GM18517 (cell line): ENCODE measurements around the gene MIOX.
"Not testable (repeated sequence)": the region's sequence is repeated elsewhere in the genome, so short reads cannot be mapped to it uniquely, and the experiment has no call there.

Source experiments
- ATAC-seq: cut with Tn5 transposase; IDR thresholded peaks from one replicate; pipeline ENCODE4 v1.9.1; 2021; ENCODE audit warnings: mild to moderate bottlenecking, moderate library complexity; ENCODE audit not compliant: unreplicated experiment

MIOX gene

DNA sequence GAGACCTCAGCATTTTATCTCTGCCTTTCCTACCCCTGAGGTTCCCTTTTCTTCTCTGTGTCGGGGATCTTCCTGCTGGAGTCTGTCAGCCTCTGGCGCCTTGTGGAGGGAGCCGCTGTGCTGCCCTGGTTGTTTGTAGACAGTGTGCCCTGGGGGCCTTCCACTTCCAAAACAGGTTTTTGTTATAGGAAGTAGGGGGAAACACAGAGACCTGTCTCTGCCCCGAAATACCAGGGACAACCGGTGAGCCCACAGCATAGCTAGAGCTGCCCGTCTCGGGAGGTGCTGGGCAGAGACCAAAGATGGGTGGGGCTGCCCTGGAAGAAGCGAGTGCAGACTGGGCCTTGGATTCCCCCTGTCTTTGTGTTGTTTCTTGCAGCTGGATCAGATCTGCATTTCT is 29.4 kb downstream of the MIOX start:
- ATAC-seq = no peak

DNA sequence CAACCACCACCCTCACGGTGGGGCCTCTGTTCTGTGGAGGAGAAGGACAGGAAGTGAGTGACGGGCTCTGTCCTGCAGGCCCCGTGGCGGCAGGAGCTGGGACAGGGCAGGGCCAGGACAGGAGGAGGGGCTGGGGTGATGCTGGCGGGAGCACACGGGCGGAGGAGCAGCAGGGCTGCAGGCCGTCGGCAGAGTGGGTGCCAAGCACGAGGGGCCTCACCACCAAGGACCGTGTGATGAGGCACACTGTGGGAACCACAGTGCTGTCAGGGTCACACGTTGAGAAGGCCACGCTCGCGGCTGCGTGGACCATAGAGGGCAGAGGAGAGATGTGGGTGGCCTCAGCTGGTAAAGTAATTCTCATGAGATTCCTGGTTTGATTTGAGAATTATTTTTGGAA is 30.2 kb downstream of the MIOX start:
- ATAC-seq = no peak

GRCh38 chr22:50517495-50518260 is 31.0 kb downstream of the MIOX start:
- ATAC-seq = no peak

GRCh38 chr22:50518606-50519005 is 31.9 kb downstream of the MIOX start:
- no peak for ATAC-seq

DNA sequence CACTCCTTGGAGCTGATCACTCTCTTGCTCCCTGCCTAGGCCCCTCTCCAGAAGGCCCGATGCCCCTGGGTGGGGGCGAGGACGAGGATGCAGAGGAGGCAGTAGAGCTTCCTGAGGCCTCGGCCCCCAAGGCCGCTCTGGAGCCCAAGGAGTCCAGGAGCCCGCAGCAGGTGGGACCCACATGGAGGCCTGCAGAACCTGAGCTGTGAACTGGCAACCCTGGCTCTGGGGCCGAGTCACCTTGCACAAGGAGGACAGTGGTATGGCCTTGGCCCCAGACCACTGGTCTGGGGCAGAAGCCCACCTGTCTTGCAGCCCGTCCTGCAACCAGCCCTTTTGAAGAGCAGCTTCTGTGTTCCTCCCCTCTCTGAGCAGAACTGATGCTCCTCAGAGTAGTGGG is 32.5 kb downstream of the MIOX start:
- ATAC-seq = no peak

DNA sequence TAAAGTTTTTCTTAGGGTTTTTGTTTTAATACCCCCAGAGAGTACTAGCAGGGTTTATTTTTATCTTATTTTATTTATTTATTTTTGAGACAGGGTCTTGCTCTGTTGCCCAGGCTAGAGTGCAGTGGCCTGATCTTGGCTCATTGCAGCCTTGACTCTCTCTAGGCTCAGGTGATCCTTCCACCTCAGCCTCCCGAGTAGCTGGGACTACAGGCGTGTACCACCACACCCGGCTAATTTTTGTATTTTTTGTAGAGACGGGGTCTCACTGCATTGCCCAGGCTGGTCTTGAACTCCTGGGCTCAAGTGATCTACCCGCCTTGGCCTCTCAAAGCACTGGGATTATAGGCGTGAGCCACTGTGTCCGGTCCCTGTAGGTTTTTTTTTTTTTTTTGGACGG is 33.5 kb downstream of the MIOX start:
- ATAC-seq = not testable (repeated sequence)

DNA sequence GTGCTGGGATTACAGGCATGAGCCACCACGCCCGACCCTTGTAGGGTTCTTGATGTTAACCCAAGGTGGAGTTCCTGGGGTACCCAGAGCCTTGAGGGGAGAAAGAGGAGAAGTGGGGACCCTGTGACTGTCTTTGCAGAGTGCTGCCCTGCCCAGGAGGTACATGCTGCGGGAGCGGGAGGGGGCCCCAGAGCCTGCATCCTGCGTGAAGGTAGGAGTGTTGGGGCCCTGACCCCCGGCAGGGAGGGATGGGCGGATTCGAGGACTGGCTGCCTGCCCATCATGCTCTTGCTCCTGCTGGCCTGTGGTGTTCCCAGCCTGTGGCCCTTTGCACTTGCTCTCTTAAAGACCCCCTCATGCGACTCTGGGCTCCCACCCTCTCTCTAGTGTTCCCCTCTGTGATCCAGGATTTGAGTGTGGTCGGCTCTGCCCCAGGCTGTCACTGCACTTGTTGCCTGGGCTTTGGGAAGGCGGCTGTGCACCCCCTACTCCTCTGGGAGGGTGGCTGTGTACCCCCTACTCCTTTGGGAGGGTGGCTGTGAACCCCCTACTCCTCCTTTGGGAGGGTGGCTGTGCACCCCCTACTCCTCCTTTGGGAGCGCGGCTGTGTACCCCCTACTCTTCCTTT is 34.3 kb downstream of the MIOX start:
- no peak for ATAC-seq

DNA sequence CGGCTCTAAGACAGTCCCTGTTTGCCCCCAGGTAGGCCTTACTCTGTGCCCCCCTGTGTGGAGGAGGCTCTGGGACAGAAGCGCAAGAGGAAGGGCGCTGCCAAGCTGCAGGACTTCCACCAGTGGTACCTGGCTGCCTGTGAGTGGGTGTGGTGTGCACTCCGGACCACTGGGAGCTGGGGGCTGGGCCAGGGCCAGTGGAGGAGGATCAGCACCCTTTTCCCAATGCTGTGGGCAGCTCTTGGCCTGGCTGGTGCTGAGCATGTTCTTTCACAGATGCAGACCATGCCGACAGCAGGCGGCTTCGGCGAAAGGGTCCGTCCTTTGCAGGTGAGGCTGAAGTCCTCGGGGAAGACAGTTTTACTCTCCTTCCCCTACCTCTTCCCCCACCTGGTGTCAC is 35.1 kb downstream of the MIOX start:
- no peak for ATAC-seq

DNA sequence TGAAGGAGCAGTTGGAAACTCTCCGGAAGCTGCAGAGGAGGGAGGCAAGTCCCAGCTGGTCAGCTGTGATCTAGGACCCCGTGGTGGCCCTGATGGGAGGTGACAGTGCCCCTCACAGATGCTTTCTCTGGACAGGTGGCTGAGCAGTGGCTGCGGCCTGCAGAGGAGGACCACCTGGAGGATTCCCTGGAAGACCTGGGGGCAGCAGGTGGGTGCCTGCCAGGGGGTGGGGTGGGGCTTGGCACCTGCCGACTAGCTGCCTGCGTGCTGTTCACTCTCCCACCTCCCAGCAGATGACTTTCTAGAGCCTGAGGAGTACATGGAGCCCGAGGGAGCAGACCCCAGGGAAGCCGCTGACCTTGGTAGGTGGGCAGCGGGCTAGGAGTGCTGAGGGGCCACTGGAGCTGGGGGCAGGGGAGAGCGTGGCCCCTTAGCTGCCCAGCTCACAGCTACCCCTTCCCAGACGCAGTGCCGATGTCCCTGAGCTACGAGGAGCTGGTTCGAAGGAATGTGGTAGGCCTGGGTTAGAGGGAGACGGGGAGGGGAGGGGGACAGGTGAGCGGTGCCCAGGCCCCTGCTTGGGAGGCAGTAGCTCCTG is 35.6 kb downstream of the MIOX start:
- ATAC-seq = no peak

GRCh38 chr22:50522806-50523438 is 36.3 kb downstream of the MIOX start:
- no peak for ATAC-seq

GRCh38 chr22:50523458-50523805 is 36.8 kb downstream of the MIOX start:
- ATAC-seq = no peak

- no peak for ATAC-seq
Measured at GRCh38 chr22:50523806-50524675, 37.4 kb downstream of the MIOX start.

DNA sequence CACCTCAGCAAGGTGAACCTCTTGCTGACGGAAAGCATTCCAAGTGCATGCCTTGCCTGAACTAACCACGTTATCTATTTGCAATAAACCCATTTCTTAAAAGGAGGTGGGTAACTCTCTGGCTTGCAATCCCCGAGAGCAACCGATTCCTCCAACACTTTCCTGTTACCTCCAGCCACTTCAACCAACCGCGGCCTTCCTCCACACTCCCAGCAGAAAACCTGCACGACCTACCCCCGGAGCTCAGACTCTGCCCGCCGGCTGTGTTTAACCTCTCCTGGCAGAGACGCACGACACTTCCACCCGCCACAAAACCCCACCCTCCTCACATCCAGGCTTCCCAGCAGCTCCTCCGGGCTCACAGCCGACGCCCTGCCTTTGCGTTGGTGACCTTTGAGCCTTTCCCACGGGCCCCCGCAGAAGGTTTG is 38.0 kb downstream of the MIOX start:
- no peak for ATAC-seq

DNA sequence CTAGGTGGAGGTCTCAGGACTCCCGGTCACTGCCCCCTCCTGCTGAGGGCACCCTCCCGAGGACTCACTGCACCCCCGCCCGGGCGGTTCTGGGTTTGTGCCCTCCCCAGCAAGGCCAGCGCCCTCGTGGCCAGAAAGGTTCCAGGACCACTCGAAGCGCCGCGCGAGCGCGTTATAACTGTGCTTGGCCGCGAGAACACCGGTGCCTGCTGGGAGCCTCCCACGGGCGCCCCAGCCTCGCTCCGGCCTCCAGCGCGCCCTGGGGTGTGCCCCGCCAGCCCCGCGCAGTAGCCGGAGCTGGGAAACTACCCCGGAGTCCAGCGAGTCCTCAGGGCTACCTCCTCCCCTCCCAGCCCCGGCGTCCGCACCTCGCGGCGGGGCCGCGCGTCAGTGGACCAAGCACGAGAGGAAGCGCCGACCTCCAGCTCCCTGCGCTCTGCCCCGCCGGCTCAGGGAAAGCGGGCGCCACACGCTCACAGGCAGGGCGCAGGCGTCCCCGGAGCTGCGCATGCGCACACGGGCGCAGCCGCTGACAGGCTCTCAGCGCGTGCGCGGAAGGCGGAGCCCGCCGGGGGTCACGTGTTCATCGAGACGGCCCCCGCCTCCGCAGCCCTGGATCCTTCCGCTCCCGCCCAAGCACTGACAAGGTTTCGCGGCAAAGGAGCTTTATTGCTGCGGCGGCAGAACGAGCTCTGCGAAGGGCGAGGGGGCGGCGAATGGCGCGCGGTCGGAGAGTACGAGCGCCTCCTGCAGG is 38.6 kb downstream of the MIOX start, which contains the start of gene SCO2:
Gene SCO2, minus strand, starts transcription at position 495 of the 754 bp plus-strand sequence. CDS start 1,187 bp downstream, outside the sequence.
- ATAC-seq = peak; percentile 47

DNA sequence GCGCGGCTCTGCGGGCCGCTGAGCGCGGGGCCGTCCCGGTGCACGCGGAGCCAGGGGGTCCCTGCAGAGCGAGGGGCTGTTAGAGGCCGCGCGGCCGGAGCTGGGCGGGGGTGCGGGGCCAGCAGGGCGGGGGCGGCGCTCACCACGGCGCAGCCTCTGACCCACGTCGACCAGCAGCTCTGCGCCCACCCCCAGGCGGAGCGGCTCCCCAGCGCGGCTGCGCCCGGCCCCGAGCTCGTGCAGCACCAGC is 39.1 kb downstream of the MIOX start:
- peak; percentile 15 for ATAC-seq

DNA sequence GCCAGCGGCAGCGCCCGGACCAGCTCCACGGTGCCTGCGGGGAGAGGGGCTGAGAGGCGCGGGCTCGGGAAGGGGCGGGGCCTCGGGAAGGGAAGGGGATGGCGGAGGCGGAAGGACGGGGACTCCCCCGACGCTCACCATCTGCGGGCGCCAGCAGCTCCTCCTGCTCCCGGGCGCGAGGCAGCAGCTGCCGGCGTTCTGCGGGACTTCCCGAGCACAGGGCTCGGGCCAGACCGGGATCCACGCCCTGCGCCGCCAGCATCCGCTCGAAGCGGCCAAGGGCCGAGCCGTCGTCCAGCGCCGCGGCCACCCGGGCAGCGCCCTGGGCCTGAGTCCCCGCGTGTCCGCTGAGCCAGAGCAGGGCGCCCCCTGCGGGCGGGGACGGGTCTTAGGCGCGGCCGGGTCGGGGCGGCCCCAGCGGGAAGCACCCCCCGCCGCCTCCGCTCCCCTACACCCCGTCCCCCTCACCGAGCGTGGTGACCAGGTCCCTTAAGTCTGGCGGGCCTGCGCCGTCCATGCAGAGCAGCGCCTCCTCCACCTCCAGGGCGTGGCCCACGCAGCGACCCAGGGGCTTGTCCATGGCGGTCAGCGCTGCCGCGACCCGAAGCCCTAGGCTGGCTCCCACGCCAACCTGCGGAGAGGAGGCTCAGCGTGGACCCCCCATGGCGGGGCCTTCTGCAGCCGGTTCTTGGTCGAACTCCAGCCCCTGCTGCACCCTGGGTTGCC is 39.6 kb downstream of the MIOX start:
- ATAC-seq = peak; percentile 32

GRCh38 chr22:50526834-50527801 is 40.5 kb downstream of the MIOX start:
- no peak for ATAC-seq

DNA sequence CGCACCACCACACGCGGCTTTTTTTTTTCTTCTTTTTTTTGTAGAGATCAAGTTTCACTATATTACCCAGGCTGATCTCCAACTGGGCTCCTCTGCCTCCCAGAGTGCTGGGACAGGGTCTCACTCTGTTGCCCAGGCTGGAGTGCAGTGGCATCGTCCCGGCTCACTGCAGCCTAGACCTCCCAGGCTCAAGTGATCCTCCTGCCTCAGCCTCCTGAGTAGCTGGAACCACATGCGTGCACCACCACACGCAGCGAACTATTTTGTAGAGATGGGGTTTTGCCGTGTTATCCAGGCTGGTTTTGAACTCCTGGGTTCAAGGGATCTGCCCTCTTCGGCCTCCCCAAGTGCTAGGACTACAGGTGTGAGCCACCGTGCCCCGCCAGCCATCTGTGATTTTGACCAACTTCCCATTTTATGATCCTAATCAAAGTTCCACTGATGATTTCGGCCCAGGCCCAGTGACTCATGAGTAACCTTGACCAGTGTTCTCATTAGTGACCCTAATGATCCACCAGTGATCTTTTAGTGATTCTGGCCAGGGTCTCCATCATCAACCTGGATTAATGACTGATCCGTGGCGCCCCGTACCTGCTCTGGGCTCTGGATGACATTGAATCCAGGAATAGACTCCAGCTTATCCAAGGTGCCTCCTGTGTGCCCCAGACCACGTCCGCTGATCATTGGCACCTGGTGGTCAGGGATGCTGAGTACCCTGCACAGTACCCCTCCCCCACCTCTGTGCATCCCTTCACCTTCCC is 41.4 kb downstream of the MIOX start:
- ATAC-seq = no peak
